WI38 (cell line): ENCODE results near the gene SLC9A8.

Experiments
- H3K4me3 ChIP-seq: 2 replicates; pipeline ENCODE4 v1.5.1; 2011; ENCODE audit warnings: low read depth, mild to moderate bottlenecking, control low read depth, low read length
- CTCF ChIP-seq: IDR thresholded peaks from 2 replicates; pipeline ENCODE4 v1.5.1; 2012; ENCODE audit warnings: low read depth, mild to moderate bottlenecking, control low read depth, low read length

The SLC9A8 gene

GRCh38 chr20:49812507-49813304, at the start of gene SLC9A8:
Gene SLC9A8 (plus strand): TSS chr20:49812828. CDS start chr20:49812923, 95 bp downstream.
- peak within 1 kb of the TSS; percentile 71 for H3K4me3 ChIP-seq
- TF ChIP-seq CTCF = 0 out of 2 replicates have a peak, but pooled peaks have one; percentile 14

GRCh38 chr20:49762940-49763766, 49.5 kb upstream of the SLC9A8 start:
- no peak for TF ChIP-seq CTCF
- no peak overlapping the region for H3K4me3 ChIP-seq

GRCh38 chr20:49765413-49765736, 47.3 kb upstream of the SLC9A8 start:
- no peak overlapping the region for H3K4me3 ChIP-seq
- no peak for TF ChIP-seq CTCF

GRCh38 chr20:49765846-49766541, 46.6 kb upstream of the SLC9A8 start:
- TF ChIP-seq CTCF = no peak
- no peak overlapping the region for H3K4me3 ChIP-seq

GRCh38 chr20:49766979-49767521, 45.6 kb upstream of the SLC9A8 start:
- no peak overlapping the region for H3K4me3 ChIP-seq
- TF ChIP-seq CTCF = no peak

- H3K4me3 ChIP-seq = 0 out of 2 replicates have a peak overlapping the region, but pooled peaks have one; percentile 5
- no peak for TF ChIP-seq CTCF
Observed at GRCh38 chr20:49768204-49769047, 44.2 kb upstream of the SLC9A8 start.
